ENCODE measurements around the gene NIPAL3. TPM values are rescaled to one million over a fixed set of nuclear protein-coding genes. Genes with fewer than 3 reads are reported as not detected.
"Not testable (repeated sequence)": the region's sequence is repeated elsewhere in the genome, so short reads cannot be mapped to it uniquely, and the experiment has no call there.

The NIPAL3 gene
- total RNA-seq, 1 donor from 2014 or later = 28.1 TPM

GRCh38 chr1:24455272-24455671, 39.7 kb downstream of the NIPAL3 start:
- no peak for DNase-seq (ENCODE audit: low read depth, low spot score)

- DNase-seq (ENCODE audit: low read depth, low spot score) = no peak
These were observed 42.3 kb downstream of the NIPAL3 start for GRCh38 chr1:24457866-24458265.

GRCh38 chr1:24459551-24460266, 44.1 kb downstream of the NIPAL3 start:
- no peak for DNase-seq (ENCODE audit: low read depth, low spot score)

- DNase-seq (ENCODE audit: low read depth, low spot score) = not testable (repeated sequence)
These were observed 46.5 kb downstream of the NIPAL3 start for GRCh38 chr1:24462128-24462527.

- DNase-seq (ENCODE audit: low read depth, low spot score) = no peak
These were observed 48.5 kb downstream of the NIPAL3 start for GRCh38 chr1:24463776-24464735.

GRCh38 chr1:24465099-24465498, 49.5 kb downstream of the NIPAL3 start:
- DNase-seq (ENCODE audit: low read depth, low spot score) = no peak

GRCh38 chr1:24465638-24466037, 50.0 kb downstream of the NIPAL3 start:
- no peak for DNase-seq (ENCODE audit: low read depth, low spot score)

GRCh38 chr1:24468685-24469316, 53.2 kb downstream of the NIPAL3 start:
- no peak for DNase-seq (ENCODE audit: low read depth, low spot score)

GRCh38 chr1:24470592-24470991, 55.0 kb downstream of the NIPAL3 start:
- no peak for DNase-seq (ENCODE audit: low read depth, low spot score)

GRCh38 chr1:24472527-24473251, 57.1 kb downstream of the NIPAL3 start:
- no peak for DNase-seq (ENCODE audit: low read depth, low spot score)

GRCh38 chr1:24474193-24474592, 58.6 kb downstream of the NIPAL3 start:
- no peak for DNase-seq (ENCODE audit: low read depth, low spot score)

GRCh38 chr1:24475700-24476099, 60.1 kb downstream of the NIPAL3 start:
- DNase-seq (ENCODE audit: low read depth, low spot score) = no peak

- DNase-seq (ENCODE audit: low read depth, low spot score) = no peak
These were observed 61.0 kb downstream of the NIPAL3 start for GRCh38 chr1:24476571-24476970.

- no peak for DNase-seq (ENCODE audit: low read depth, low spot score)
These were observed 61.7 kb downstream of the NIPAL3 start for GRCh38 chr1:24477309-24477708.

- no peak for DNase-seq (ENCODE audit: low read depth, low spot score)
These were observed 65.5 kb downstream of the NIPAL3 start for GRCh38 chr1:24481101-24481500.

GRCh38 chr1:24481843-24482610, 66.4 kb downstream of the NIPAL3 start:
- DNase-seq (ENCODE audit: low read depth, low spot score) = no peak

- DNase-seq (ENCODE audit: low read depth, low spot score) = no peak
These were observed 67.8 kb downstream of the NIPAL3 start for GRCh38 chr1:24483441-24483840.

- no peak for DNase-seq (ENCODE audit: low read depth, low spot score)
These were observed 68.6 kb downstream of the NIPAL3 start for GRCh38 chr1:24484199-24484598.

- DNase-seq (ENCODE audit: low read depth, low spot score) = no peak
These were observed 70.9 kb downstream of the NIPAL3 start for GRCh38 chr1:24486331-24487065.

GRCh38 chr1:24487455-24487854, 71.9 kb downstream of the NIPAL3 start:
- no peak for DNase-seq (ENCODE audit: low read depth, low spot score)

Data from pulmonary artery endothelial cell (primary cell).